ENCODE measurements around the gene WDR1.

The WDR1 gene

DNA sequence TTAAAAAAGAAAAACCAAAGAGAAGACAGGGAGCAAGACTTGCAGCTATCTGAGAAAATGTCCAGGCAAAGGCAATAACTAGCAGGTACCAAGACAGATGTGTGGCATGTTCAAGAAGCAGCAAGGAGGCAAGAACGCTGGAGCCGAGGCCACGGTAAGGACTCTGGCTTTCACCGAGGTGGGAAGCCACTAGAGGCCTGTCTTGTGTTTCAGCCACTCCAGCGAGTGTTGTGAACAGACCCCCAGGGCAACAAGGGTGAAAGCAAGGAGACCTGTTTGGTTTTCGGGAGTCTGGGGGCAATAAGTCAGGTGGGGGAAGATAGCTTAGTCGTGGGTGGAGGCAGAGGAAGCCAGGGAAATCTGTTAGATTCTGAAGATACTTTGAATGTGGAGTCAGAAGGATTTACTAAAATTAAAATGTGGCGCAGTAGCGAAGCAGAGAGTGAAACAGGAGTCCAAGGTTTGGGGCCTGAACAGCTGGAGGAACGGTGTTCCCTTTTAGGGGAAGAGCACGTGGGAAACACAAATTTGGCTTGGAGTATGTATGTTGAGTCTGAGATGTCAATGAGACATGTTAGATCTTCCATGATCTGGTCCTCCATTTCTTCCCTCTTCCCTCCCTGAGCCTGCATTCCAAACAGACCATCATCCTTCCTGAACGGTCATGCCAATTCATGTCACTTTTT is 3.1 kb downstream of the WDR1 start:
- DNase-seq = no peak

DNA sequence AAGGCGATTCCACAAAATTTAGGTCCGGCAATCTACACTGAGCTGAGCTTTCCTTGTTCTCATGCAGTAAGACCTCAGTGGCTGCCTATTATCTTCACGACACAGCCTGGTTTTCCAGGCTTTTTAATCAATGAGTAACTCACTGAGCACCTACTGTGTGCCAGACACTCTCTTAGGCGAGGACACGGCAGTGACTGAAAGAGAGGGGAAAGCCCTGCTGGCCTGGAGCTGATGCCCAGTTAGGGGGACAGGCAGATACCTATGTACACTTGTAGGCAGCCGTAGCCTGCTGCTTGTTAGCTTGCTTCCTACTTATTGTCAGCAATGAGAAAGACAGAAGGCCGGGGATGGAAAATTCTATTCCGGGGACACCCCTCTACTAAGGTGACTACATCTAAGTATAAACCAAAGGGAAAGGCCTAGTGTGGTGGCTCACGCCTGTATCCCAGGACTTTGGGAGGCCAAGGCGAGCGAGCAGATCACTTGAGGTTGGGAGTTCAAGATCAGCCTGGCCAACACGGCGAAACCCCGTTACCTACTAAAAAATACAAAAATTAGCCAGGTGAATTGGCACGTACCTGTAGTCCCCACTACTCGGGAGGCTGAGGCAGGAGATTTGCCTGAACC is 3.8 kb downstream of the WDR1 start:
- DNase-seq = no peak

DNA sequence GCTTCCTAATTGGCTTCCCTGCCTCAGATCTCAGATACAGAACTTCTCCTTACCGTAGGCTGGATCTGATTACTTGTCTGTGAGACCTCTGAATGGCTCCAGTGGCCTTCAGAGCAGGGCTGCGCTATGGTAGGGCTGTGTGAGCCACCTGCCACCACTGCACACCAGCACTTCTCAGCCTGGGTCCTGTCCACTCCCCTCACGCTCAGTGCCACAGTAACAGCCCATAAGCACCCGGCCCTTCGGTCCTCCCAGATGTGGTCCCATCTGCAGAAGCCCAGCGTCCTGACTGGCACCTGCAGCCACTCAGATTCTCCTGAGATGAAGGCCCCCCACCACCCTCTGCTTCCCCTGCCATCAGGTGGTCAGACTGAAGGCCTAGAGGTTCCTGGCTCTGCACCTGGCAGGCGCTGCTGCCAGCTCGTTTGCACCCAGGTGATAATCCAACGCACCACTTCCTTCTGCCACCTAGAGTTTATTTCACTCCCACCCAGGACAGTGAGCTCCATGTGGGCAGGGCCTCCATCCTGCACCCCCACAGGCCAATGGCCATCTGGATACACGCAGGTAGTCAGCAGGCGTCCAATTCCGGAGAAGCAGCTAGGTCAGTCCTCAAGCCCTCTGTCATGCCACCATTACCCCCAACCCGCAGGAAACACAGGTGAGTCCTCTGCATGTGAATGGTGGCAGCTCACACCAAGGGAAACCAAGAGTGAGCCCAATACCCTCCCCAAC is 5.4 kb downstream of the WDR1 start:
- no peak for DNase-seq

DNA sequence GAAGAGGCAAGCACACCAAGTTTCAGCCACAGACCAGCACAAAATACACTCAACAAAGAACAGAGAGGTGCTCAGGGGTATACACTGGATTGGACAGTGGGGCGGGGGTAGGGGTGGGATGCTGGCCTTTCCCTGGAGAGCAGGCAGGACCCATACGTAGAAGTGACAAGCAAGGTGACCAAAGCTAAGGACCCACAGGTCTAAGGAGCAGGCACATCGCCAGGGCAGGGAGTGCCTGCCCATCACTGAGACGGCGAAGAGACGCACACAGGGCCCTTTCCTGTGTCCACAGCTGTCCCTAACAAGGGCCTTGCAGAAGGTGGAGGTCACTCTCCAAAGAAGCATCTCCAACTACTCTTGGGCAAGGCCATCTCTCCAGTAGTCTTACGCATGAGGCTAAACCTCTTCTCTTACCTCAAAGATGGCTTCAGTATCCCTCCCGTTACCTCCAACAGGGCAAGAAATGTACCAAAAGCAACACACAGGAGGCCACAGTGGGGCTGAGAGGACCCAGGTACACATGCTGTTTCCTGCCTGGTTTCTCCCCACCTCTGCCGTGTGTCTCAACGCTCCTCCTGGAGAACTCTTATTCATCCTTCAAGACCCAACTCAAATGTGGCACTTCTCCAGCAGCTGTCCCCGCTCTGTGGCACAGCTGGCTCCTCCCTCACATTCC is 6.5 kb downstream of the WDR1 start:
- no peak for DNase-seq

DNA sequence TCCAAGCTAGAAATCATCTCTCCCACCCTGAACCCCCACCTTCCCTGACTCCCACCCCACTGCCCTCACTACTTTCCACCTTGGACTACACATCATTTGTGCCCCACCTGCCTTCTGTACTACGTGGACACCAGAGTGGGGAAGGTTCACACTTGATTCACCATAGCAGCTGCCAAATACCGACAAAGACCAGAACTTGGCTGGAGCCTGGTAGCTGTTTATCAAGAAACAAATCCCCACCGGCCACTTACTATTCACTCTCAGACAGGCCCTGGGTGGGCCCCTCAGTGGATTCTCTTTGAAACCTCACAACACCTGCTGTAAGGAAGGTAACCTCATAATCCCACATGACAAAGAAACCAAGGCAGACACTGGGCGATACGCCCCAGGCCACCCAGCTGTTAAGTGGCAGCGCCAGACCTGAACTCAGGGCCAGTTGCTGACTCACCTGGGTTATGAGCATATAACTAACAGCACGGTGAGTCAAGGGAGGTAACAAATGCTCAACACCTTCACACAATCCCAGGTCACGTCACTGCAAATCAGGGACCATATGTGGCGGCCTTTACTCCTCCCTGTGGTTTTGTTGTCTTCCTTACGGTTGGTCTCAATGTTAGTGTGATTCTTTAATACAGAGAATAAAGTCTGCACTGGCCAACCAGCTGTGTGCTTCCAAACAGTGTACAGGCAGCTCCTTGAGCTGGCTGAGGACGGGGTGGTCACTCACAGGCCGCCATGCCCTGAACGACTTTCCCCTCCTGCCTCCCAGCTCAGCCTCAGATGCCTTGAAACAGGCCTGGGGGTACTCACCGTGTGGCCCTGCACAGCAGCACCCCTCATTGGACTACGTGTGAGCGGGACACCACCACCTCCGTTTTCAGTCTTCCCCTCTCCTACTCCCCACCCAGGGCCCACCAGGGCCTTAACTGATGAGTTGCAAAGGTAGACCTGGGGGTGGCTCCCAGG is 7.5 kb downstream of the WDR1 start:
- DNase-seq = no peak

DNA sequence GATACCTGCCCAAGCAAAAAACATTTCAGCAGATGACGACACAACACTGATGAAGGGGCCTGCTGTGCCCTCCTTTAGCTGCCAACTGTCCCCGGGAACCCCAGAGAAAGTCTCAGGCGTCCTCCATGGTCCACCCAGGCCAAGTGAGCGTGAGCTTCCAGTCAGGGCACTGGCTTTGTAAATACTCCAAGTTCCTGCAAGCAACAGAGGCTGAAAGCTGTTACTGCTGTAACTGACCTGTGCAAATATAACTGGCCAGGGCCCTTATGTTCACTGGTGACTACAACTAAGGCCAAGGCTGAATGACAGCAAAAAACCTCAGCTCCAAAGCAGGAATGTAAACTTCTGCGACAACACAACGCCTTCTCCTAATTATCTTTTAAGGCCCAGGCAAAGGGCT is 8.2 kb downstream of the WDR1 start:
- DNase-seq = no peak

DNA sequence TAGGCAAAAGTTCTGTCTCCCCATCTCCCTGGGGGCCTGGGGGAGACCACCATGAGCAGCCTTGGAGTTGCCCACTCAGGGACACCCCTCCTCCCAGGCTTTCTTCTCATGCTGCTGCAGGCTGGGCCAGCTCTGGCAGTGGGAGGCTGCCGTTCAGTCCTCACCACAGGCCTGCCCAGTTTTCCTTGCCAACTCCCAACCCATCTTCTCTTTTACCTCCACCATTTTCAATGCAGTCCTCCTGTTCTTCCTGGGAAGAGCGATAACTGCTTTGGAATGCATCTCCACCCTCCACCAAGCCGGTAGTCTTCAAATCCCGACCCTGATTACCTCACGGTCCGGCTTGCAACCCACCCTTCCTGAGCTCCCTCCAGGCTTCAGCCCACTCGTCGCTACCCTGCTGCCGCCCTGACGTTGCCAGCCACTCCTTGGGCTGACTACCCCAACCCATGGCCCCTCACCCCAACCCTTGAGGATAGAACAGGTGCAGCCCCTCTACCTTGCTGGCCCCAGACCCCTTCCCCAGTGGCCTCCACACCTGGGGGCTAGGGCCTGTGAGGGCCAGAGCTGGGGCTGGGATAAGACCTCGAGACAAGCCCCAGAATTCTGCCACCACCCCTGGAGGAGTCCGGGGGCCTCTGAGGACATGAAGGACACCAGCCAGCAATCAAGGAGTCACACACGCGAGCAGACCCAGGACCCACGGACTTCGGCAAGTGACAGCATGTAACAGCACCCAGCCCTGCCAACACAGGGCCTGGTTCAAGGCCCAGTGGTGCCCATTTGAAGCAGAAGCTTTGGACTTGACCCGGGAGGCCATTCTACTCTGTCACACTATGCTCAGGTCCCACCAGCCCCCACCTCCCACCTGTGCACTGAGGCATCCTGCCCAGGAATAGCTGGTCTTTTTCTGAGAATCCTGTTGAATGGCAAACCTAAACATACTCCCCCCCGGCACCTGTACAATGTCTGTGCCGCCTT is 9.2 kb downstream of the WDR1 start:
- no peak for DNase-seq

DNA sequence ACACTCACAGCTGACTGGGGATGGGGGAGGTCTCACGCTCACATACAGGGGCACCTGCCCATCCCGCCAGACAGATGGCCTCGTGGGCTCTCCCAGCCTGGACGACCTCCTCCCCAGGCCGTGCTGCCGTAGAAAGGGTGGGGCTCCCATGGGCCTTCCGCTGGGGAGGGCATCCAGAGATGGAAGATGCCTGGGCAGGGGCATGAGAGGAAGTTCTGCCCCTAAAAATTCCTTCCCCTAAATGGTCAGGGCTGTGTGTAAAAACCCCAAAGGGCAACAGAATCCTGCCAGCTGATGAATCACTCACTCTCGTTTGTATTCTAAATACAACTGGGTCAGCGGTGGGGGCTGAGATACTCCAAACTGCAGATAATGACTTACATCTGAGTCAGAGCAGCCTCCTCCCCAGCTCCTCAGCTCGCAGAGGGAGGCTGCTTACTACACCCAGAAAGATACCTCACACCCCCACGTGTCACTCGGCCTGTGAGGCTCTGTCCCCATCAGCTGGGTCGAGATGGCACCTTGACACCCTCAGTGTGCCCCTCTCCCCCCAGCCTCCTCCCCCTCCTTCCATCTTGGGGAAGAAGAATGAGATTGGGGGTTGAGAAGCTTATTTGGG is 10.1 kb downstream of the WDR1 start:
- DNase-seq = no peak

DNA sequence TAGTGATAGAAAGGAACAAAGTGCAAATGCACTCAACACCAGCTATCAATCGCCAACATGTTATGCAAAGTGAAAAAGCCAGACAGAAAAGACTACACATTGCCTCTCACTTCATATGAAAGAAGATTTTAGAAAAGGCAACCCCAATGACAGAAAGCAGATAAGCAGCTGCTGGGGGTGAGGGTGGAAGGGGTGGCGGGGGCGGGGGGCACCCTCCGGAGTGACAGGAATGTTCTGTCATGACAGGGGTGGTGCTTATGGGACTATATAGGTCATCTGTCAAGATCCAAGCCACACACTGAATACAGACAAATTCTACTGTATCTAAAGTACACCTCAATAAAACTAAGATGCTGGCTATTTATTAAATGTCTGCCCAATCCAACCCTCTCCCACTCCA is 10.7 kb downstream of the WDR1 start:
- no peak for DNase-seq

DNA sequence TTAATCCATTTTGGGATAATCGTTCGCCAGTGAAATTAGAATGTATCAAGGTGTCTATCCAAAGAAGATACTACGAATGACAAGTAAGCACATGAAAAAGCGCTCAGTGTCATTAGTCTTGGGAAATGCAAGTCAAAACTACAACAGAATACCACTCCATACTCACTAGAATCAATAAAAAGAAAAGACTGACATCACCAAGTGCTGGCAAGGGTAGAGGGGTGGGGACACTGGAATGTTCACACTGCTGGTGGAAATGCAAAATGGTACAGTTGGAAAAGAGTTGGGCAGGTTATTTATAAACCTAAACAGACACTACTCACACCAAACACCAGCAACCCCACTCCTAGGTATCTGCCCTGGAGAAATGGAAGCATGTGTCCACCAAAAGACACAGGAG is 11.2 kb downstream of the WDR1 start:
- no peak for DNase-seq

DNA sequence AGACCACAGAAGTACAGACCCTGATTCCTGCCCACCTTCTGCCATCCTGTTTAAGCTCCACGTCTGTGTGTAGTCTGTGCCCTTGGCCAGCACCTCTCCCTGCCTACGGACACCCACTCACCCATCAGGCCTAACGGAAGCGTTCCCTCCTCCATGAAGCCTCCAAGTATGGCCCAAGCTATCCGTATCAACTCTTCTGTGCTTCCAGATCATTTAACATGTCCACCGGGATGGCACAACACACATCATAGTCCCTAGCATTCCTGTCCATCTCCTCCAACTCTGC is 11.7 kb downstream of the WDR1 start:
- no peak for DNase-seq

DNA sequence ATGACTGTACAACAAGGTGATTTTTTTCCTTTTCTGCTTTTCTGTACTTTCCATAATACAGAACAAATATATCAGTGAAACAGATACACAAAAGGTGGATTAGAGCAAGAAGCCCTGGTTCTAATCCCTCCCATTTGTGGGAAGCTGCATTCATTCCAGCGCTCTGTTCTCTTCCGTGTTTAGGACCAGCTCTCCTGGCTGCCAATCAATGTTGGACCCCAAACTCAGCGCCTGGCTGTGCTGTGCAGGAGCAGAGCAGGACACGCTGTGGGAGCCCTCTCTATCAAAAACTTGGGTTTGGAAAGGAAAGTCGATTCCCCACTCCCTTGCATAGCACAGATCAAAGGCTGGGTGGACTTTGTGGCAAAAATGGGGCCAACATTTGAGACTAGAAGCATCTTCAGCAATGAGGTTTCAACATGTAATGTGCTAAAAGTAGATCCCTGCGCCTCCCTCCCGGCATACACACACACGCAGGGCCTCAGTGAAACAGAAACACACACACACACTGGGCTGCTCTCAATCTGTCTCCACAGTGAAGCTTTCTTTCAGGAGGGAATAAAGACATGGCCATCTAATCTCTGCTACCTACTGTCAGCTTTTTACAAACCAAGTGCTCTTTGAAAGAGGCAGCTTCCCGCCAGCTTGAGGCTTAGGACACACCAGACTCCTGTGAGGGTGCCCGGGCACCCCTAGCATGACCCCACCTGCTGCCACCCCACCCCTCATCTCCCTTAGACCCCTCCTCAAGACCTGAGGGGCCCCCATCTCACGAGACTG is 12.2 kb downstream of the WDR1 start:
- DNase-seq = no peak

DNA sequence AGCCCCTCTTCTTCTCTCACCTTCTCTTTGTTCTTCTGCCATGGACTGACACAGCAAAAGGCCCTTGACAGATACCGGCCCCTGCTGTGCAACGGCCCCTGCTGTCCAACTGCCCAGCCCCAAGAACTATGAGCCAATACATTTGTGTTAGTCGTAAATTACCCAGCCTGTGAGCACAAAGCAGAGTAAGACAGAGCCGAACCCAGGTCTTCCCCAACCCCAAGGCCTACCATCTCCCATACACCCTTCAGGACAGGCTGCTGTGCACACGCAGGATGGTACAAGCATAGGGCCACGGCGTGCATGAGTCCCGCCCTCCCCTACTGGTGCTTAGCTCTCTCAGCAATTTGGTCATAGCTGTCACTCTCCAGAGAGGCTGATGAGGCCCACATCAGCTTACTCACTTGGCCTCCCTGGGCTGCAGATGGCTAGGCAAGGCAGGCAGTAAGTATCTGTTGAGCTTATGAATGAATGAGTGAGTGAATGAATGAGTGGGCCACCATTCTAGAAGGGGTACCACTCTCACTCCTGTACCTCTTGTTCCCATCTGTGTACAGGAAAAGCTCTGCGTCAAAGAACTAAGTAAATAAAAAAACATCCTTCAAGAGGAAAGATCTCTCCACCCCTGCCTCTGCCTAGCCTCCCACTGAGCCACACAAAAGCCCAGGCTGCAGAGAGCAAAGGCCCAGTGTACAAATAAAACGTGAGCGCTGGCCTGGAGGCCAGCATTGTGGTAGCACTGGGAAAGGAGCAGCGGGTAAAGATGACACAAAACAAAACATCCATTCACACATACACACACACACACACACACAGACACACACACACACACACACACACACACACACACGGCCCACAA is 13.9 kb downstream of the WDR1 start:
- no peak for DNase-seq

DNA sequence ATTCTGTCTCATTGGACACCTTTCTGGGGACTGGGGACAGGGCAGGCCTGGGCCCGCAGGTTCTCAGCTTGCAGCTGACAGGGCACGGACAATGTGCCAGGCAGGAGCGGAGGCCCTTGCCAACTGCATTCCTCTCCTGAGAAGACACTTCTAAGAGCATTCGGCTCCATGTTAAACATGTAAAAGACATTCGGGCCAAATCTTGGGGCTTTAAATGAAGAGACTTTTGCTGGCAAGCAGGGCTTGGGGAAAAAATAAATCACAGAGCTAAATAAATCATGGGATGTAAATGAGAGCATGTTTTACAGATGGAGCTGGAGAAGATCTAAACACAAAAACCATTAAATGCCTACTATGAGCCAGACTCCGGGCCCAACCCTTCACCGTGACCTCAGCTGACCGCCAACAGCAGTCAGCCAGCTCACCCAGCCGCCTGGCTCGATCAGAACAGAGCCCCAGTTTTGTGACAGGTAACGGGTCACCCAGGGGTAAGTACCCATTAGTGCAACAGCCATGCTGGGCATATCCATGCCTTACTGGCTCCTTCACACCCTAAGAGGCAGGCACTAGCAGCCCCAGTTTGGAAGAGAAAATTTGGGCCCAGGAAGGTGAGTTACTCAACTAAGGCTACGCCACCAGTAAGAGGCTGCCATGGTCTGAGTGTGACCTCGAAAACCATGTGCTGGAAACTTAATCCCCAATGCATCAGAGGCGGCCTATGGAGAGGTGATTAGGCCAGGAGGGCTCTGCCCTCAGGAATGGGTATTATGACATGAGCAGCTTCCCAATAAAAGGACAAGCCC is 14.7 kb downstream of the WDR1 start:
- no peak for DNase-seq

DNA sequence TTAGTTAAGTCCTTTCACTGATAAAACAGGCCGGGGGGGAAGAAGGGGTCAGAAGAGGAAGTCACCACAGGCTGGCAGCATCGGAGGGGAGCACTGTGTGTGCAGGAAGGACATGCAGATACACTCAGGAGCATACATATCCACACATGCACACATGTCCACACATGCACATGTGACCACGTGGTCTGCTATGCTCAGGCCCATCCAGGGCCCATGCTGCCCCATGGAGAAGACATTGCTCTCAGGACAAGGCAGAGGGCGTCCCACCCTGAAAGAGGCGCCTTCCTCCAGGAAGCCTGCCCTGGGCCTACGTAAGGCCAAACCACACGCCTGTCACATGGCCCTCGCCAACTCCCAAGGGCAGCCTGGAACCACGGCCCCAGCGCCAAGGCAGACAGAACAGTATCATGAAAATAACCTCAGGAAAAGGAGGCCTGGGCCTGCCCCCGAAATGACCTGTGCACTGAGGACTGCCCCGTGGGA is 15.8 kb downstream of the WDR1 start:
- DNase-seq = no peak

DNA sequence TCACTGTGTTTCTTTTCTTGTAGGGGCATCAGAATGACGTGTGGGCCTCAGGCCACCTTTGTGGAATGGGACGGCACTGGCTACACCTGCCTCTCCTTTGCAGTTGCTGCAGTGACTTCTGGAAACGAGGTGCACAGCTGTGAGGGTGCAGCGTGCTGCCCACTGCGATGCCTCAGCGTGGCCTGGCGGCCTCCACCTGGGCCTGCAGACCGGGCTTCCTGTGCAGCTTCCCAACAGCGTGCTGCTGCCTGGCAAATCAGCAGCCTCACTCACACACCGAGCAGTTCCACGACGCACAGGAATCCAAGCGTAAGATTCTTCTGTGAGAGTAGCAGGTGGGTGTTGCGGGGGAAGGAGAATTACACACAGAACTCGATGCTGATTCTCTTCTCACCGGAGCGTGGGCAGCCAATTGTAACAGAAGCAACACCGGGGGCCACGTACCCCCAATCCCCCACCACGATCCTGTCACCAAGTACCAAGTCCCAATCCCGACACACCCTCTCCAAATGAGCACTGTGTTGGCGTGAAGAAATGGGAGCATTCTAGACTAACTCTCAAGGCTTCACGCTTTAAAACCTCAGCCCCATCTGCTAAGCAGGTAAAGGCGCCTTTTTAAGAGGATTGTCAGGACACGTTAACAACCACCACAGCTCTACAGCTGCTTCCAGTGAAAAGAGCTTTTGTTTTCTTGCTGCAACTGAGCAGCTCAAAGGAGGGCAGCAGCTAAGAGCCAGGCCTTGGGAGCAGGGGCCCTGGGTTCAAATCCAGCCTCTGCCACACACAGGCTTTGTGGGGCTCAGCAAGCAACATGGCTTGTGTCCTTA is 16.9 kb downstream of the WDR1 start:
- no peak for DNase-seq

DNA sequence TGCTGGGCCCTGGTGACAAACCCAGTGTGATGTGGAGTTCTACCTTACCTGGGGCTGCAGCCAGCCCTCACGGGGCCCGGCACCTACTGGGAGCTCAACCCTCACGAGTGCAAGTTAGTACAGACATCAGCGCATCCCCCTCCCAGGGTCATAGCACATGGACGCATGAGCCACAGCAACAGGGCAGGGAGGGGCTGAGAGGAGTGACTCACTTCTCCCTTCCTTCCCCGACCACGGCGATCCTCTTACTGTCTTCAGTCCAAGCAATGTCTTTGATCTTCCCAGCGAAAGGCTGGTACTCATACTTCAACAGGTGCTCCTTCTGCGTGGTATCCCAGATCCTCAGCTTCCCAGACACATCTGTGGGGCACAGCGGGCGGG is 17.8 kb downstream of the WDR1 start:
- DNase-seq = no peak

Measured in NCI-H1436 (cell line).